Neural progenitor cell (in vitro differentiated cells): ENCODE measurements around the gene PDE11A. TPM values are rescaled to one million over a fixed set of nuclear protein-coding genes. Genes with fewer than 3 reads are reported as not detected.

ENCODE experiments used
- DNase-seq: peaks from one replicate; pipeline ENCODE4 v3.0.0-alpha.2; 2016; ENCODE audit warnings: low spot score
- H2AFZ ChIP-seq: fragments of 200-600 bp; sonication (generic); replicated peaks from 2 replicates; pipeline ENCODE4 v1.6.1; 2016; ENCODE audit warnings: antibody characterized with exemption
- H3F3A ChIP-seq: fragments of 200-600 bp; sonication (generic); 2 replicates; pipeline ENCODE4 v1.6.1; 2016; ENCODE audit warnings: antibody characterized with exemption, low read depth
- H3K27ac ChIP-seq: fragments of 200-600 bp; sonication (generic); 2 replicates; pipeline ENCODE4 v1.5.1; 2016; ENCODE audit warnings: mild to moderate bottlenecking
- H3K27me3 ChIP-seq: fragments of 200-600 bp; sonication (generic); 2 replicates; pipeline ENCODE4 v1.6.1; 2016; ENCODE audit warnings: mild to moderate bottlenecking, moderate library complexity
- H3K36me3 ChIP-seq: fragments of 200-600 bp; sonication (generic); 2 replicates; pipeline ENCODE4 v1.5.1; 2016
- H3K4me1 ChIP-seq: fragments of 200-600 bp; sonication (generic); 2 replicates; pipeline ENCODE4 v1.6.1; 2016; ENCODE audit warnings: mixed run types
- H3K4me2 ChIP-seq: fragments of 200-600 bp; sonication (generic); 2 replicates; pipeline ENCODE4 v1.6.1; 2016
- H3K4me3 ChIP-seq: fragments of 200-600 bp; sonication (generic); 2 replicates; pipeline ENCODE4 v1.5.1; 2016
- H3K79me2 ChIP-seq: fragments of 200-600 bp; sonication (generic); 2 replicates; pipeline ENCODE4 v1.6.1; 2016; ENCODE audit warnings: low read depth
- H3K9ac ChIP-seq: fragments of 200-600 bp; sonication (generic); 2 replicates; pipeline ENCODE4 v1.6.1; 2016
- H3K9me3 ChIP-seq: fragments of 200-600 bp; sonication (generic); 2 replicates; pipeline ENCODE4 v1.5.1; 2016; ENCODE audit warnings: low read depth
- H4K20me1 ChIP-seq: fragments of 200-600 bp; sonication (generic); 2 replicates; pipeline ENCODE4 v1.6.1; 2016; ENCODE audit warnings: low read depth
- H3K27ac Mint-ChIP-seq: 3 replicates; pipeline ENCODE4 v1.8.0; 2021; ENCODE audit warnings: mixed read lengths
- H3K27me3 Mint-ChIP-seq: 2 replicates; pipeline ENCODE4 v1.8.0; 2022; ENCODE audit warnings: low read depth, mild to moderate bottlenecking, inconsistent platforms, moderate library complexity, mixed read lengths; ENCODE audit not compliant: insufficient read depth
- H3K36me3 Mint-ChIP-seq: 3 replicates; pipeline ENCODE4 v1.8.0; 2021; ENCODE audit warnings: mixed read lengths
- H3K4me1 Mint-ChIP-seq: 3 replicates; pipeline ENCODE4 v1.8.0; 2021; ENCODE audit warnings: mixed read lengths
- H3K4me3 Mint-ChIP-seq: 3 replicates; pipeline ENCODE4 v1.8.0; 2021; ENCODE audit warnings: mild to moderate bottlenecking, moderate library complexity, mixed read lengths
- H3K9me3 Mint-ChIP-seq: 3 replicates; pipeline ENCODE4 v1.8.0; 2020; ENCODE audit warnings: mixed read lengths
- EZH2 ChIP-seq: fragments of 200-600 bp; sonication (generic); IDR thresholded peaks from 2 replicates; pipeline ENCODE4 v1.6.1; 2017; ENCODE audit warnings: antibody characterized with exemption, mild to moderate bottlenecking, moderate library complexity
- EZH2phosphoT487 ChIP-seq: fragments of 200-600 bp; sonication (generic); IDR thresholded peaks from 2 replicates; pipeline ENCODE4 v1.6.1; 2017; ENCODE audit warnings: antibody characterized with exemption
- total RNA-seq: library from RNA; depleted of rRNA; stranded (reverse); fragments of >200 nt; gene quantifications from 2 replicates; pipeline ENCODE4 v1.2.3, GENCODE V29; 2015; ENCODE audit warnings: low replicate concordance
- TF ChIP-seq, protein P1 (sequence below): fragments of 200-600 bp; sonication (generic); IDR thresholded peaks from 2 replicates; pipeline ENCODE4 v1.5.1; 2017; ENCODE audit warnings: antibody characterized with exemption, mild to moderate bottlenecking

The PDE11A gene
- total RNA-seq, 1 donor from 2014 or later: 0.13 TPM

DNA sequence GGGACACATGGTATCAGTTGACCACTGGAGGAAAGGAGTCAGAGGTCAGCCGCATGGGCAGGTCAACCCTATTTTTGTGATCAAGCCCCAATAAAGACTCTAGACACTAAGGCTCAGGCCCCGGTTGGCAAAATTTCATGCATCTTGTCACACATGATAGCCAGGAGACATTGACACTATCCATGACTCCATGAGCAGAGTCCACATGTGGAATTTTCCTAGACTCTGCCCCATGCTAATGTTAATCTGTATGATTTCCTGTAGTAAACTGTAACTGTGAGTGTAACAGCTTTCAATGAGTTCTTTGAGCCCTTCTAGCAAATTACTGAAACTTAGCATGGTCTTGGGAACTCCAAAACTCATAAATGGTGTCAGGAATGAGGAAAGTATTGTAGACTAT is 192.3 kb downstream of the PDE11A start:
- no peaks in the 10 kb centered on the region for H3K9me3 ChIP-seq

GRCh38 chr2:177876950-177877349 is 195.6 kb downstream of the PDE11A start:
- DNase-seq: no peak
- no peak for TF ChIP-seq EZH2phosphoT487
- TF ChIP-seq EZH2: no peak
- TF ChIP-seq, protein P1, sequence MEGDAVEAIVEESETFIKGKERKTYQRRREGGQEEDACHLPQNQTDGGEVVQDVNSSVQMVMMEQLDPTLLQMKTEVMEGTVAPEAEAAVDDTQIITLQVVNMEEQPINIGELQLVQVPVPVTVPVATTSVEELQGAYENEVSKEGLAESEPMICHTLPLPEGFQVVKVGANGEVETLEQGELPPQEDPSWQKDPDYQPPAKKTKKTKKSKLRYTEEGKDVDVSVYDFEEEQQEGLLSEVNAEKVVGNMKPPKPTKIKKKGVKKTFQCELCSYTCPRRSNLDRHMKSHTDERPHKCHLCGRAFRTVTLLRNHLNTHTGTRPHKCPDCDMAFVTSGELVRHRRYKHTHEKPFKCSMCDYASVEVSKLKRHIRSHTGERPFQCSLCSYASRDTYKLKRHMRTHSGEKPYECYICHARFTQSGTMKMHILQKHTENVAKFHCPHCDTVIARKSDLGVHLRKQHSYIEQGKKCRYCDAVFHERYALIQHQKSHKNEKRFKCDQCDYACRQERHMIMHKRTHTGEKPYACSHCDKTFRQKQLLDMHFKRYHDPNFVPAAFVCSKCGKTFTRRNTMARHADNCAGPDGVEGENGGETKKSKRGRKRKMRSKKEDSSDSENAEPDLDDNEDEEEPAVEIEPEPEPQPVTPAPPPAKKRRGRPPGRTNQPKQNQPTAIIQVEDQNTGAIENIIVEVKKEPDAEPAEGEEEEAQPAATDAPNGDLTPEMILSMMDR: no peak
- H3K4me3 ChIP-seq: no peak overlapping the region
- Mint-ChIP-seq H3K27ac (no peak overlapping the region), H3K9me3 (no peaks in the 10 kb centered on the region), H3K4me1 (no peaks in the 10 kb centered on the region), H3K4me3 (no peak overlapping the region), H3K27me3 (peaks cover 7% of the 10 kb centered on the region), H3K36me3 (no peaks in the 10 kb centered on the region)
- no peaks in the 10 kb centered on the region for H3K27me3 ChIP-seq
- no peak overlapping the region for H3K27ac ChIP-seq
- no peak overlapping the region for H3K4me2 ChIP-seq
- H3K9me3 ChIP-seq: no peaks in the 10 kb centered on the region
- H3K9ac ChIP-seq: no peak overlapping the region
- no peaks in the 10 kb centered on the region for H3K36me3 ChIP-seq
- no peaks in the 10 kb centered on the region for H3K4me1 ChIP-seq
- H3F3A ChIP-seq: no peaks in the 10 kb centered on the region
- H4K20me1 ChIP-seq: no peaks in the 10 kb centered on the region
- no peak overlapping the region for H2AFZ ChIP-seq
- no peaks in the 10 kb centered on the region for H3K79me2 ChIP-seq

More for the DNA sequence above, 192.3 kb downstream of the PDE11A start:
- Mint-ChIP-seq H3K9me3 (no peaks in the 10 kb centered on the region), H3K36me3 (no peaks in the 10 kb centered on the region), H3K4me3 (no peak overlapping the region), H3K27ac (no peak overlapping the region), H3K4me1 (no peaks in the 10 kb centered on the region), H3K27me3 (peaks cover 4% of the 10 kb centered on the region)
- no peaks in the 10 kb centered on the region for H3K36me3 ChIP-seq
- no peak overlapping the region for H2AFZ ChIP-seq
- no peaks in the 10 kb centered on the region for H3K27me3 ChIP-seq
- H4K20me1 ChIP-seq: no peaks in the 10 kb centered on the region
- H3F3A ChIP-seq: no peaks in the 10 kb centered on the region
- H3K27ac ChIP-seq: no peak overlapping the region
- no peak overlapping the region for H3K9ac ChIP-seq
- no peaks in the 10 kb centered on the region for H3K4me1 ChIP-seq
- TF ChIP-seq EZH2phosphoT487: no peak
- TF ChIP-seq, protein P1: no peak
- no peak overlapping the region for H3K4me2 ChIP-seq
- no peaks in the 10 kb centered on the region for H3K79me2 ChIP-seq
- no peak for DNase-seq
- H3K4me3 ChIP-seq: no peak overlapping the region

DNA sequence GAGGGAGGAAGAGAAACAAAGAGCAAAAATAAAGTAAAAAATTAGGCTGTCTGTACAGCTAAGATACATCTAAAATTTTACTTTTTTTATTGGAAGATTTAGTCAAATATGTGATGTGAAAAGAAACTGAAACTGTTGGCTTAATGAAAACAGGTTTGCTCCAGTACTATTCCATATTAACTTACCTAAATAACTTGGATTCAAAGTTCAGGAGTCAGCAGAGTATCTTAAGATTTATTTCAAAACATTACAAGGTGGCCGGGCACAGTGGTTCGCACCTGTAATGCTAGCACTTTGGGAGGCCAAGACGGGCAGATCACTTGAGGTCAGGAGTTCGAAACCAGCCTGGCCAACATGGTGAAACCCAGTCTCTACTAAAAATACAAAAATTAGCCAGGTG is 197.9 kb downstream of the PDE11A start:
- Mint-ChIP-seq H3K36me3 (no peaks in the 10 kb centered on the region), H3K27me3 (peaks cover 5% of the 10 kb centered on the region), H3K9me3 (no peaks in the 10 kb centered on the region), H3K27ac (no peak overlapping the region), H3K4me3 (no peak overlapping the region), H3K4me1 (no peaks in the 10 kb centered on the region)
- Histone ChIP-seq H3K4me1 (no peaks in the 10 kb centered on the region), H3K27me3 (peaks cover 2% of the 10 kb centered on the region), H2AFZ (no peak overlapping the region), H3K36me3 (no peaks in the 10 kb centered on the region), H3K9ac (no peak overlapping the region), H4K20me1 (no peaks in the 10 kb centered on the region), H3K9me3 (no peaks in the 10 kb centered on the region), H3K4me3 (no peak overlapping the region), H3K27ac (no peak overlapping the region), H3K79me2 (no peaks in the 10 kb centered on the region), H3K4me2 (no peak overlapping the region), H3F3A (no peaks in the 10 kb centered on the region)
- TF ChIP-seq EZH2 (no peak), EZH2phosphoT487 (no peak)
- TF ChIP-seq, protein P1: no peak
- DNase-seq: no peak

GRCh38 chr2:177873915-177874314 is 198.7 kb downstream of the PDE11A start:
- TF ChIP-seq EZH2 (no peak), EZH2phosphoT487 (no peak)
- TF ChIP-seq, protein P1: no peak
- Histone ChIP-seq H3K27me3 (peaks cover 6% of the 10 kb centered on the region), H4K20me1 (no peaks in the 10 kb centered on the region), H3K79me2 (no peaks in the 10 kb centered on the region), H3K4me3 (no peak overlapping the region), H3F3A (no peaks in the 10 kb centered on the region), H3K36me3 (no peaks in the 10 kb centered on the region), H3K27ac (no peak overlapping the region), H3K4me2 (no peak overlapping the region), H2AFZ (no peak overlapping the region), H3K9me3 (no peaks in the 10 kb centered on the region), H3K9ac (no peak overlapping the region), H3K4me1 (no peaks in the 10 kb centered on the region)
- Mint-ChIP-seq H3K36me3 (no peaks in the 10 kb centered on the region), H3K27ac (no peak overlapping the region), H3K27me3 (peaks cover 5% of the 10 kb centered on the region), H3K9me3 (no peaks in the 10 kb centered on the region), H3K4me3 (no peak overlapping the region), H3K4me1 (peaks cover 1% of the 10 kb centered on the region)
- no peak for DNase-seq
